ENCODE results near the gene USP9X. TPM values are rescaled to one million over a fixed set of nuclear protein-coding genes. Genes with fewer than 3 reads are reported as not detected.

USP9X gene, protein sequence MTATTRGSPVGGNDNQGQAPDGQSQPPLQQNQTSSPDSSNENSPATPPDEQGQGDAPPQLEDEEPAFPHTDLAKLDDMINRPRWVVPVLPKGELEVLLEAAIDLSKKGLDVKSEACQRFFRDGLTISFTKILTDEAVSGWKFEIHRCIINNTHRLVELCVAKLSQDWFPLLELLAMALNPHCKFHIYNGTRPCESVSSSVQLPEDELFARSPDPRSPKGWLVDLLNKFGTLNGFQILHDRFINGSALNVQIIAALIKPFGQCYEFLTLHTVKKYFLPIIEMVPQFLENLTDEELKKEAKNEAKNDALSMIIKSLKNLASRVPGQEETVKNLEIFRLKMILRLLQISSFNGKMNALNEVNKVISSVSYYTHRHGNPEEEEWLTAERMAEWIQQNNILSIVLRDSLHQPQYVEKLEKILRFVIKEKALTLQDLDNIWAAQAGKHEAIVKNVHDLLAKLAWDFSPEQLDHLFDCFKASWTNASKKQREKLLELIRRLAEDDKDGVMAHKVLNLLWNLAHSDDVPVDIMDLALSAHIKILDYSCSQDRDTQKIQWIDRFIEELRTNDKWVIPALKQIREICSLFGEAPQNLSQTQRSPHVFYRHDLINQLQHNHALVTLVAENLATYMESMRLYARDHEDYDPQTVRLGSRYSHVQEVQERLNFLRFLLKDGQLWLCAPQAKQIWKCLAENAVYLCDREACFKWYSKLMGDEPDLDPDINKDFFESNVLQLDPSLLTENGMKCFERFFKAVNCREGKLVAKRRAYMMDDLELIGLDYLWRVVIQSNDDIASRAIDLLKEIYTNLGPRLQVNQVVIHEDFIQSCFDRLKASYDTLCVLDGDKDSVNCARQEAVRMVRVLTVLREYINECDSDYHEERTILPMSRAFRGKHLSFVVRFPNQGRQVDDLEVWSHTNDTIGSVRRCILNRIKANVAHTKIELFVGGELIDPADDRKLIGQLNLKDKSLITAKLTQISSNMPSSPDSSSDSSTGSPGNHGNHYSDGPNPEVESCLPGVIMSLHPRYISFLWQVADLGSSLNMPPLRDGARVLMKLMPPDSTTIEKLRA (N-terminal part only)
- 299 and 300 TPM in 2 replicates for total RNA-seq (2021; fragmentation: NEBNext Ultra II Directional; extraction: Animal tissue kit (Norgen Biotek cat#: 25700))
- polyA plus RNA-seq (2011; rRNA removed) = 58.2 and 79.2 TPM in 2 replicates
- 102 TPM for polyA plus RNA-seq (2011; cell fraction: cytosol; rRNA removed)
- 114 TPM for polyA plus RNA-seq (2011; cell fraction: nucleus; rRNA removed)
- polyA plus RNA-seq (2012, experiment 1 of 2) = 119 to 210 TPM (median 146 TPM) in 4 replicates
- polyA plus RNA-seq (2012, experiment 2 of 2) = 5.3 TPM
- polyA plus RNA-seq (2013, experiment 1 of 2) = 52.3 TPM
- polyA plus RNA-seq (2013, experiment 2 of 2) = 45.5 TPM
- 1,122 and 1,571 TPM in 2 replicates for polyA minus RNA-seq (2011; rRNA and poly(A)+ RNA removed)
- 404 TPM for polyA minus RNA-seq (2011; cell fraction: cytosol; rRNA and poly(A)+ RNA removed)
- 796 TPM for polyA minus RNA-seq (2011; cell fraction: nucleus; rRNA and poly(A)+ RNA removed)
- long read RNA-seq, experiment 1, partial matches to known transcripts = 194 of 215 reads
- long read RNA-seq, experiment 1, other reads (novel, unspliced or antisense) = 21 of 215 reads
- long read RNA-seq, experiment 2, partial matches to known transcripts = 4 of 4 reads
- long read RNA-seq, experiment 2, other reads (novel, unspliced or antisense) = 0 of 4 reads

DNA sequence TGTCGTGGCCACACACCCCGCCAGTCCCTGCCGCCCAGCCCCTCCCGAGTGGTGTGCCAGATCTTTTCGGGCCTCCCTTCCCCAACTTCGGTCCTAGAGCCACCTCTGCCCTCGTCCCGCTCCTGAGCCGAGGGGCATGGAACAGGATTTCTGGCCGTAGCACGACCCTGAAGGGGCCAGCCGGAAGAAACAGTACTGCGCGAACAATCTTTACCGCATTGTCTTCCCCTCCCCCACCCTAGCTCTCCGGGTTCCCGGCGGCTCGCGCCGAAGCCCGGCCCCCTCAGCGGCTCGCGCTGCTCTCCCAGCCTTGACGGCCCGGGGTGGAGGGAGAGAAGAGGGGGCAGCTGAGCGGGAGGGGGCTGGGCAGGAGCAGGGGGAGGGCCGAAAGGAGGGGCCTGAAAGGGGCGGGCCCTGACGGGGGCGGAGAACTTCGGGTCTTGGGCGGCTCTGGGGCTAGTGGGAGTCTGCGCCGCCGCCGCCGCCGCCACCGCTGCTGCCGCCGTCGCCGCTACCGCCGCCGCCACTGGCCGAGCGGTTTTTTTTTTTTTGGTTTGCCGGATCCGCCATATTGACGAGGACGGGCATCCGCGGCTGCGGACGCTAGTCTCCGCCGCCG is at the start of gene USP9X:
Gene USP9X (plus strand): TSS at position 553 of the 619 bp plus-strand sequence. CDS start 38,184 bp downstream, outside the sequence.
- Histone ChIP-seq H3K4ac (replicated peaks; ENCODE audit: insufficient read length, low read depth, low read length) (peak within 1 kb of the TSS; percentile 99), H2BK120ac (replicated peaks; ENCODE audit: low read depth, low read length) (peak within 1 kb of the TSS; percentile 78), H4K20me1 (replicated peaks in 1 of 2; ENCODE audit: control insufficient read depth in 1 of 2, insufficient read depth in 2 of 2, low read length in 2 of 2) (peaks cover 1 to 6% of the 10 kb centered on the region in 2 experiments), H2BK12ac (ENCODE audit: low read depth, low read length) (peak within 1 kb of the TSS; percentile 99), H3K79me1 (ENCODE audit: low read depth, low read length) (no peaks in the 10 kb centered on the region), H3K79me2 (ENCODE audit: control insufficient read depth in 1 of 2, insufficient read depth in 2 of 2, low read length in 2 of 2) (peaks cover 33 to 60% of the 10 kb centered on the region in 2 experiments), H3K23me2 (ENCODE audit: low read depth, low read length) (no peaks in the 10 kb centered on the region), H3K27ac (ENCODE audit: low read depth, low read length) (peak within 1 kb of the TSS; percentile 100), H3K9ac (replicated peaks in 1 of 4; ENCODE audit: extremely low read depth in 1 of 4, low read depth in 3 of 4, low read length in 3 of 4) (peak within 1 kb of the TSS; percentile 76 to 99 (median 96)), H4K8ac (ENCODE audit: extremely low read depth, insufficient read depth, low read length) (peak within 1 kb of the TSS; percentile 99), H2BK5ac (ENCODE audit: low read depth, low read length) (peak within 1 kb of the TSS; percentile 99), H3K4me1 (replicated peaks in 1 of 4; ENCODE audit: control insufficient read depth in 3 of 4, insufficient read depth in 4 of 4, low read length in 3 of 4) (peaks cover 0 to 2% (median 0%) of the 10 kb centered on the region in 4 experiments; a peak in 1 of 7 replicates), H3K18ac (ENCODE audit: extremely low read depth, low read length) (peak within 1 kb of the TSS; percentile 87), H2AK5ac (ENCODE audit: low read depth, low read length) (peak within 1 kb of the TSS; percentile 75; the same call in 1 of the 2 replicates), H3K4me2 (ENCODE audit: insufficient read depth in 1 of 2, low read depth in 2 of 2, low read length in 2 of 2) (peak within 1 kb of the TSS; percentile 66 to 77), H3K9me3 (ENCODE audit: insufficient read depth in 2 of 2, low read depth in 1 of 2, low read length in 1 of 2) (no peaks in the 10 kb centered on the region), H3K36me3 (ENCODE audit: control insufficient read depth in 2 of 4, insufficient read depth in 4 of 4, low read length in 3 of 4) (peaks cover 0 to 34% (median 2%) of the 10 kb centered on the region in 4 experiments; a peak in 3 of 8 replicates), H2AFZ (ENCODE audit: low read length) (no peak within 1 kb of the TSS), H2BK15ac (ENCODE audit: low read length) (no peak within 1 kb of the TSS), H4K5ac (ENCODE audit: insufficient read length, low read depth, low read length) (peak within 1 kb of the TSS; percentile 100), H3K14ac (ENCODE audit: insufficient read length) (peak within 1 kb of the TSS; percentile 80), H3K23ac (ENCODE audit: insufficient read length) (no peak within 1 kb of the TSS), H2BK20ac (ENCODE audit: low read length) (no peak within 1 kb of the TSS), H3K4me3 (ENCODE audit: extremely low read depth in 1 of 4, insufficient read depth in 2 of 4, low read depth in 3 of 4, low read length in 4 of 4) (peak within 1 kb of the TSS; percentile 77 to 100 (median 90)), H4K91ac (replicated peaks; ENCODE audit: insufficient read length, low read length) (peak within 1 kb of the TSS; percentile 98), H3K27me3 (replicated peaks in 1 of 4; ENCODE audit: control insufficient read depth in 3 of 4, extremely low read depth in 1 of 4, insufficient read depth in 3 of 4, low read length in 3 of 4) (no peaks in the 10 kb centered on the region), H3K56ac (replicated peaks; ENCODE audit: insufficient read length, low read depth, low read length) (peak within 1 kb of the TSS; percentile 96)
- POLR2A ChIA-PET (ENCODE audit: partially characterized antibody) = interaction anchor here (0.7 to 4.4 kb wide), 17 partner anchors 8 to 237 kb away, joined by 3 to 19 read pairs (median 3); no protein-coding TSS in a partner anchor
- CTCF ChIA-PET (ENCODE audit: partially characterized antibody) = interaction anchor here (0.7 to 1.5 kb wide), 2 partner anchors 59 to 377 kb away, joined by 3 read pairs; no protein-coding TSS in a partner anchor
- no peak for FAIRE-seq
- peak; percentile 33 to 72 for DNase-seq (ENCODE audit: low read depth in 1 of 2, low spot score in 2 of 2)
- 0% methylated on average over 2 of the region's 61 CpGs; no CpG with 5 or more reads in 1 of the 2 experiments for WGBS, 2 experiments (ENCODE audit: extremely low coverage in 1 of 2, insufficient coverage in 1 of 2, insufficient read length in 1 of 2, insufficient replicate concordance in 2 of 2, low coverage in 1 of 2, low lambda C conversion rate in 2 of 2, missing lambda C conversion rate in 1 of 2)
- TF ChIP-seq CHD1 (IDR thresholded peaks at IDR 0.05; ENCODE audit: low read depth, low read length) (no peak), GABPA (IDR thresholded peaks at IDR 0.05; ENCODE audit: borderline replicate concordance, insufficient read depth, low read length) (no peak), NANOG (IDR thresholded peaks at IDR 0.05; ENCODE audit: insufficient read depth, low read depth, low read length, poor library complexity, severe bottlenecking) (no peak), CHD2 (IDR thresholded peaks at IDR 0.05; ENCODE audit: low read length) (no peak)

Measured in H1 (cell line).